Esophagus muscularis mucosa (tissue), 3 donors: ENCODE measurements around the gene MEG3.

Experiments used
- POLR2A ChIP-seq: fragments of 450-650 bp; IDR thresholded peaks from one replicate; pipeline ENCODE4 v1.6.1; 2017; ENCODE audit warnings: antibody characterized with exemption, moderate library complexity, mild to moderate bottlenecking, low read depth
- TF ChIP-seq, protein P1 (sequence below), 3 experiments: fragments of 200-600 bp in 2 of 3; fragments of 450-650 bp in 1 of 3; sonication (generic) in 2 of 3; IDR thresholded peaks; one replicate each; pipeline ENCODE4 v1.5.1; 2017 to 2019; ENCODE audit warnings: antibody characterized with exemption in 3 of 3, mild to moderate bottlenecking in 2 of 3, moderate library complexity in 1 of 3

DNA sequence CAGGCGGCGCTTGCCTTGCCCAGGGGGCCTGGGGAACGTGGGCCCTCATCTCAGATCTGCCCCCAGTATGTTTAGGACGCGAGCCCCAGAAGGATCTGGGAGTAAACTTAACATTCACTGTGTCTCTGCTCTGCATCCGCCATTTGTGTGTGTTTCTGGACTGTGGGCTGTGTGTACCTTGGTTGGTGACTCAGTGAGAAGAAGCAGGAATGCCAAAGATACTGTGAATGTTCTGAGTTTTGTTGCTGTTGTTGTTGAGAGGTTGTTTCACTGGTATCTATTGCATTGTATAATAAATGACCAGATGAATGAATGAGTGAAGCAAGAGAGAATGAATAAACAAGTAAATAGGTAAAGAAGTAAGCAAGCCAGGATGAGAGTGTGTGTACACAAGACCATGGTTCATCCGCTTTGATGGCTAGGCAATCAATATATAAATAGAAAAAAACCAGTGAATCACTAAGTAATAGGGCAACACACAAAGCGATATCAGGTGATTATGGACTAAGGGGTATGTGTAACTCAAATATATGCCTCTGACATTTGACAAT is 20.5 kb downstream of the MEG3 start:
- TF ChIP-seq, protein P1, sequence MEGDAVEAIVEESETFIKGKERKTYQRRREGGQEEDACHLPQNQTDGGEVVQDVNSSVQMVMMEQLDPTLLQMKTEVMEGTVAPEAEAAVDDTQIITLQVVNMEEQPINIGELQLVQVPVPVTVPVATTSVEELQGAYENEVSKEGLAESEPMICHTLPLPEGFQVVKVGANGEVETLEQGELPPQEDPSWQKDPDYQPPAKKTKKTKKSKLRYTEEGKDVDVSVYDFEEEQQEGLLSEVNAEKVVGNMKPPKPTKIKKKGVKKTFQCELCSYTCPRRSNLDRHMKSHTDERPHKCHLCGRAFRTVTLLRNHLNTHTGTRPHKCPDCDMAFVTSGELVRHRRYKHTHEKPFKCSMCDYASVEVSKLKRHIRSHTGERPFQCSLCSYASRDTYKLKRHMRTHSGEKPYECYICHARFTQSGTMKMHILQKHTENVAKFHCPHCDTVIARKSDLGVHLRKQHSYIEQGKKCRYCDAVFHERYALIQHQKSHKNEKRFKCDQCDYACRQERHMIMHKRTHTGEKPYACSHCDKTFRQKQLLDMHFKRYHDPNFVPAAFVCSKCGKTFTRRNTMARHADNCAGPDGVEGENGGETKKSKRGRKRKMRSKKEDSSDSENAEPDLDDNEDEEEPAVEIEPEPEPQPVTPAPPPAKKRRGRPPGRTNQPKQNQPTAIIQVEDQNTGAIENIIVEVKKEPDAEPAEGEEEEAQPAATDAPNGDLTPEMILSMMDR (IDR thresholded peaks at IDR 0.05): no peak
- no peak for TF ChIP-seq POLR2A
